Left lung (tissue), 10 donors: ENCODE data around the gene EEF1AKMT2. TPM values are rescaled to one million over a fixed set of nuclear protein-coding genes. Genes with fewer than 3 reads are reported as not detected.

Experiments
- ATAC-seq: fragments of 200-7000 bp; cut with Tn5 transposase; one replicate; pipeline ENCODE4 v1.9.1; 2020; ENCODE audit warnings: moderate library complexity
- DNase-seq, 4 donors: peaks; one replicate each; pipeline ENCODE4 v3.0.0-alpha.2; 2013 to 2020
- H3K27ac ChIP-seq, 2 donors: fragments of 200-600 bp; sonication (generic) in 1 of 2; one replicate each; pipeline versions ENCODE4 v1.5.0 to v1.8.0; 2020 to 2021
- H3K27me3 ChIP-seq, 2 donors: fragments of 200-600 bp; sonication (generic) in 1 of 2; one replicate each; pipeline versions ENCODE4 v1.5.0 to v1.8.0; 2020 to 2021
- H3K36me3 ChIP-seq, 2 donors: fragments of 200-600 bp; sonication (generic) in 1 of 2; one replicate each; pipeline versions ENCODE4 v1.5.0 to v1.8.0; 2020 to 2021
- H3K4me1 ChIP-seq, 2 donors: fragments of 200-600 bp; one replicate each; pipeline ENCODE4 v1.8.0; 2021
- H3K4me3 ChIP-seq, 2 donors: fragments of 200-600 bp; sonication (generic) in 1 of 2; one replicate each; pipeline versions ENCODE4 v1.5.0 to v1.8.0; 2020 to 2021; ENCODE audit warnings: mild to moderate bottlenecking in 1 of 2
- H3K9me3 ChIP-seq, 2 donors: fragments of 200-600 bp; sonication (generic) in 1 of 2; one replicate each; pipeline versions ENCODE4 v1.5.0 to v1.8.0; 2020 to 2021
- CTCF ChIP-seq, 2 donors: fragments of 200-600 bp; sonication (generic) in 1 of 2; IDR thresholded peaks; one replicate each; pipeline versions ENCODE4 v1.5.0 to v1.8.0; 2021; ENCODE audit warnings: antibody characterized with exemption in 2 of 2
- intact Hi-C, 2 donors: fragments of 100-400 bp; cut with DNase I; formaldehyde crosslinking; loops; one replicate each; pipeline versions ENCODE4 v1.11.2 to v1.14.2; 2022
- polyA plus RNA-seq, 6 donors: library from polyadenylated mRNA; unstranded; fragments of 120-200 nt; gene quantifications; one replicate each; pipeline ENCODE4 v1.2.1, GENCODE V29; 2013; ENCODE audit not compliant: insufficient read length in 6 of 6
- total RNA-seq, 2 donors: library from RNA; stranded (reverse); fragmentation: NEBNext Ultra II Directional; extraction: Animal tissue kit (Norgen Biotek cat#: 25700); gene quantifications; one replicate each; pipeline ENCODE4 v1.2.1, GENCODE V29; 2021
- donor health status: DM: no; HTN: yes; CAD: no.
- donor health status: DM: no; HTN: no; CAD: no.

The EEF1AKMT2 gene
- total and polyA plus RNA-seq, 8 donors: 14.9 to 43.2 (median 35.2) TPM

GRCh38 chr10:124738441-124738840, 53.2 kb downstream of the EEF1AKMT2 start:
- Histone ChIP-seq H3K9me3 (no peaks in the 10 kb centered on the region), H3K4me1 (peaks cover 72 to 94% of the 10 kb centered on the region in 2 donors), H3K36me3 (no peaks in the 10 kb centered on the region), H3K27ac (peak overlapping the region in 1 of 2 donors; percentile 16), H3K4me3 (no peak overlapping the region), H3K27me3 (no peaks in the 10 kb centered on the region)
- DNase-seq: no peak
- intact Hi-C loops: no loop called here
- ATAC-seq: no peak
- TF ChIP-seq CTCF (IDR thresholded peaks at IDR 0.05): no peak

- no peaks in the 10 kb centered on the region for H3K36me3 ChIP-seq
- H3K27ac ChIP-seq: peak overlapping the region in 1 of 2 donors; percentile 65
- no peaks in the 10 kb centered on the region for H3K9me3 ChIP-seq
- no peak overlapping the region for H3K4me3 ChIP-seq
- intact Hi-C loops: no loop called here
- DNase-seq (no peak), ATAC-seq (no peak)
- H3K4me1 ChIP-seq: peaks cover 79 to 99% of the 10 kb centered on the region in 2 donors
- no peak for TF ChIP-seq CTCF (IDR thresholded peaks at IDR 0.05)
- no peaks in the 10 kb centered on the region for H3K27me3 ChIP-seq
Measured at GRCh38 chr10:124737708-124738107, 54.0 kb downstream of the EEF1AKMT2 start.

- intact Hi-C loops: no loop called here
- no peak for DNase-seq
- no peak overlapping the region for H3K4me3 ChIP-seq
- peak overlapping the region; percentile 61 to 65 for H3K27ac ChIP-seq
- no peaks in the 10 kb centered on the region for H3K36me3 ChIP-seq
- H3K27me3 ChIP-seq: no peaks in the 10 kb centered on the region
- no peaks in the 10 kb centered on the region for H3K9me3 ChIP-seq
- no peak for ATAC-seq
- peaks cover 77 to 98% of the 10 kb centered on the region in 2 donors for H3K4me1 ChIP-seq
- TF ChIP-seq CTCF (IDR thresholded peaks at IDR 0.05): no peak
Measured at GRCh38 chr10:124737221-124737620, 54.5 kb downstream of the EEF1AKMT2 start.

- TF ChIP-seq CTCF (IDR thresholded peaks at IDR 0.05): no peak
- intact Hi-C loops: no loop called here
- ATAC-seq: peak; percentile 76
Measured at GRCh38 chr10:124736491-124737136, 55.1 kb downstream of the EEF1AKMT2 start.

GRCh38 chr10:124735491-124736286, 56.0 kb downstream of the EEF1AKMT2 start:
- no peak for TF ChIP-seq CTCF (IDR thresholded peaks at IDR 0.05)
- Histone ChIP-seq H3K4me1 (peaks cover 61 to 88% of the 10 kb centered on the region in 2 donors), H3K27ac (peak overlapping the region; percentile 61 to 65), H3K9me3 (no peaks in the 10 kb centered on the region), H3K27me3 (no peaks in the 10 kb centered on the region), H3K36me3 (no peaks in the 10 kb centered on the region), H3K4me3 (no peak overlapping the region)
- DNase-seq: no peak
- intact Hi-C loops: no loop called here
- ATAC-seq: no peak

More at GRCh38 chr10:124736491-124737136, 55.1 kb downstream of the EEF1AKMT2 start:
- Histone ChIP-seq H3K4me1 (peaks cover 71 to 92% of the 10 kb centered on the region in 2 donors), H3K4me3 (no peak overlapping the region), H3K36me3 (no peaks in the 10 kb centered on the region), H3K27ac (peak overlapping the region; percentile 61 to 65), H3K9me3 (no peaks in the 10 kb centered on the region), H3K27me3 (no peaks in the 10 kb centered on the region)
- peak; percentile 71 to 87 (median 84) for DNase-seq
